CD4-positive, alpha-beta memory T cell (primary cell): ENCODE data around the gene FAM83F. TPM values are rescaled to one million over a fixed set of nuclear protein-coding genes. Genes with fewer than 3 reads are reported as not detected.

Experiments used
- CTCF ChIA-PET: fragments of 350-600 bp; sonication (Branson Sonifier 250); formaldehyde crosslinking; loops from one replicate; lab custom pipeline; 2021; ENCODE audit warnings: inconsistent platforms; ENCODE audit not compliant: partially characterized antibody; lab: Charles Lee
- POLR2A ChIA-PET: fragments of 350-600 bp; sonication (Branson Sonifier 250); formaldehyde crosslinking; loops from one replicate; lab custom pipeline; 2021; ENCODE audit not compliant: partially characterized antibody; lab: Charles Lee
- DNase-seq, 5 donors: peaks; one replicate each; pipeline versions ENCODE4 v3.0.0 to v3.0.0-alpha.2; 2020 to 2022; ENCODE audit warnings: mixed read lengths in 1 of 5
- H3K27ac ChIP-seq: one replicate; pipeline ENCODE4 v1.7.0; 2013; ENCODE audit warnings: low read depth, low read length
- H3K27me3 ChIP-seq: 2 replicates; pipeline ENCODE4 v1.7.0; 2013; ENCODE audit warnings: mild to moderate bottlenecking, low read length, moderate library complexity; ENCODE audit not compliant: insufficient read depth
- H3K36me3 ChIP-seq: 2 replicates; pipeline ENCODE4 v1.7.0; 2013; ENCODE audit warnings: mild to moderate bottlenecking, low read length, moderate library complexity; ENCODE audit not compliant: insufficient read depth
- H3K4me1 ChIP-seq: 2 replicates; pipeline ENCODE4 v1.7.0; 2013; ENCODE audit warnings: mild to moderate bottlenecking, low read length, moderate library complexity; ENCODE audit not compliant: insufficient read depth
- H3K4me3 ChIP-seq, 2 donors: one replicate each; pipeline ENCODE4 v1.7.0; 2013; ENCODE audit warnings: low read length in 2 of 2, mild to moderate bottlenecking in 1 of 2
- H3K9me3 ChIP-seq, 2 donors: one replicate each; pipeline ENCODE4 v1.7.0; 2013; ENCODE audit warnings: low read length in 2 of 2, control low read depth in 1 of 2; ENCODE audit not compliant: control insufficient read depth in 1 of 2
- H3K27ac Mint-ChIP-seq, 7 donors: one replicate each; pipeline ENCODE4 v1.8.0; 2020 to 2021; ENCODE audit warnings: mixed read lengths in 7 of 7, mild to moderate bottlenecking in 6 of 7, inconsistent platforms in 3 of 7, moderate library complexity in 3 of 7
- H3K27me3 Mint-ChIP-seq, 2 donors: one replicate each; pipeline ENCODE4 v1.8.0; 2020 to 2021; ENCODE audit warnings: mixed read lengths in 2 of 2
- H3K36me3 Mint-ChIP-seq, 2 donors: one replicate each; pipeline ENCODE4 v1.8.0; 2020 to 2021; ENCODE audit warnings: mixed read lengths in 2 of 2, inconsistent platforms in 1 of 2, mild to moderate bottlenecking in 1 of 2
- H3K4me1 Mint-ChIP-seq, 4 donors: one replicate each; pipeline ENCODE4 v1.8.0; 2020 to 2021; ENCODE audit warnings: mixed read lengths in 4 of 4, mild to moderate bottlenecking in 1 of 4
- H3K4me3 Mint-ChIP-seq, 8 donors: one replicate each; pipeline ENCODE4 v1.8.0; 2020 to 2021; ENCODE audit warnings: mixed read lengths in 8 of 8, mild to moderate bottlenecking in 7 of 8, moderate library complexity in 6 of 8, inconsistent platforms in 3 of 8
- H3K9me3 Mint-ChIP-seq, 8 donors: one replicate each; pipeline ENCODE4 v1.8.0; 2020 to 2021; ENCODE audit warnings: mixed read lengths in 8 of 8, mild to moderate bottlenecking in 5 of 8, inconsistent platforms in 3 of 8, moderate library complexity in 1 of 8
- intact Hi-C: fragments of 100-400 bp; cut with micrococcal nuclease; formaldehyde crosslinking; loops from one replicate; pipeline ENCODE4 v1.15.1; 2023
- polyA plus RNA-seq, 2 donors: library from polyadenylated mRNA; unstranded; fragments of 300-500 nt; fragmentation: Illumina TruSeq; gene quantifications; one replicate each; pipeline ENCODE4 v1.2.3, GENCODE V29; 2021
- total RNA-seq, 2 experiments: library from RNA; stranded (reverse); gene quantifications; one replicate each; pipeline ENCODE4 v1.2.3, GENCODE V29; 2021

FAM83F gene
- total and polyA plus RNA-seq, 4 experiments from 2014 or later = 0.29 TPM; not detected in 3

DNA sequence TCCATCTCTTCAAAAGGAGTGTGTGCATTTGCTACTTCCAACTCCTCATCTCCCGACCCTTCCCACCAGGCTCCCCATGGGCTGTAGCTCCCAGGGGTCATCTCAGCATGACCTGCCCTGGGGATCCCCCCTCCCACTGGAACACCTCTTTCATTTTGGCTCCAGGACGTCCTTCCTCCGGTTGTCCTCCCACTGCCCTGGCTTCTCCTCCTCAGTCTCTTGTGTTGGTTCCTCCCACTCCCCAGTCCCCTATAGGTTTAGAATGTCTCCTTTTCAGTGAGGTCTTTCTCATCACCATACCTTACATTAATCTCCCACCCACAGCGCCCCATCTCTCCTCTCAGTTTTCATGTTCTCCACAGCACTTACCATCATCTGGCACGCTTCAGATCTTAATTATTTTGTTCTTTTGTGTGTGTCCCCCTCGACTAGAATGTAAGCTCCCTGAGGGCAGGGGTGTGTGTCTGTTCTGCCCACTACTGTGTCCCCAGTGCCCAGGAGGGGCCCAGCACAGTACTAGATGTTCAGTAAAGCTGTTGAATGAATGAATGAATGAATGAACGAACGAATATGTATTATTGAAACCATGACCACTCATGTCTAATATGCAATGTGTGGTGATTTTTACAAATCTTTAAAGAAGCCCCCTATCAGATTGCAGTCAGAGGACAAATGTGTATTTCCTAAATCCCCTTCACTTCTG lies 36.6 kb upstream of the FAM83F start:
- Histone ChIP-seq H3K4me3 (no peak overlapping the region), H3K36me3 (peaks cover 56% of the 10 kb centered on the region), H3K27me3 (no peaks in the 10 kb centered on the region), H3K9me3 (no peaks in the 10 kb centered on the region), H3K27ac (no peak overlapping the region), H3K4me1 (peaks cover 80% of the 10 kb centered on the region)
- H3K9me3 Mint-ChIP-seq = no peaks in the 10 kb centered on the region
- POLR2A ChIA-PET = interaction anchor here (0.8 to 2.1 kb wide), 3 partner anchors 10 to 35 kb away, joined by 3 to 5 read pairs (median 3); no protein-coding TSS in a partner anchor
- no peaks in the 10 kb centered on the region for H3K27me3 Mint-ChIP-seq
- peaks cover 60 to 77% of the 10 kb centered on the region in 2 donors for H3K36me3 Mint-ChIP-seq
- H3K4me1 Mint-ChIP-seq = peaks cover 58 to 82% (median 70%) of the 10 kb centered on the region in 4 donors
- no peak for DNase-seq
- intact Hi-C loops = loop anchor here (2.0 to 5.0 kb wide), 2 partner anchors 13 to 389 kb away; partner anchors contain the start of gene ADSL
- H3K27ac Mint-ChIP-seq = peak overlapping the region; percentile 61 to 92 (median 88)
- peak overlapping the region in 5 of 8 donors; percentile 15 to 53 (median 44) for H3K4me3 Mint-ChIP-seq
- CTCF ChIA-PET = interaction anchor here (0.8 to 1.6 kb wide), 2 partner anchors 33 to 67 kb away, joined by 3 read pairs; no protein-coding TSS in a partner anchor

DNA sequence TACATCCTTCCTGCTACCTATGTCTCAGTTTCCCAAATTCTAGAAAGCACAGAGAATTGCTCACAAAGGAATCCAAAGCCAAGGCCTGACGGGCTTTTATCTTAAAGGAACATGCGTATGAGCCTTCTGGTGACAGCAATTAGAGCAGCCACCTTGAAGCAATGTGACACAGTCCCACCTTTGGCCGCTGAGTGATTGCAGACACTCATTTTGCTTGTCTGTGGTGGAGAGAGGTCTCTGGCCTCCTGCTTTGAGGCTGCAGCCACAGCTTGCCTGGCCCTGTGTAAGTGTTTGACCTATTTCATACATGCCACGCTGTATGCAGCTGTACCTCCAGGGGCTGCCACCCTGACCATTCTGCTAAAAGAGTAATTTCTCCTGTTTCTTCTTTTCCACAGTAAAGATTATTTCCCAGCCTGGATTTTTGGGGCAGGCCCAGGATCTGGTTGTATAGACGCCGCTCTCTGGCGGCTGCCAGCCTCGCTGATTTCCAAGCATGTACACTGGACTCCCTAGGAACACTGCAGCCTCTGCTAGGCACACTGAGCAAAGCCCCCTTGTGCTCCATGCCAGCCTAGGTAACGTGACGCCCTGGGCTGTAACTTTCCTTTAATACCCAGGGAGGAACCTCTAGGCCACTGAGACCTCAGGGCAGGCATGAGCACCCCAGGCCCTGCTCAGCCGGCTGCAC lies 35.7 kb upstream of the FAM83F start:
- intact Hi-C loops = loop anchor here (2.0 to 5.0 kb wide), 2 partner anchors 14 to 388 kb away; partner anchors contain the start of gene ADSL
- peak overlapping the region; percentile 61 to 92 (median 90) for H3K27ac Mint-ChIP-seq
- no peaks in the 10 kb centered on the region for H3K9me3 ChIP-seq
- no peaks in the 10 kb centered on the region for H3K27me3 ChIP-seq
- no peak for DNase-seq
- H3K4me1 Mint-ChIP-seq = peaks cover 50 to 73% (median 63%) of the 10 kb centered on the region in 4 donors
- H3K4me3 ChIP-seq = no peak overlapping the region
- H3K9me3 Mint-ChIP-seq = no peaks in the 10 kb centered on the region
- H3K4me3 Mint-ChIP-seq = peak overlapping the region in 4 of 8 donors; percentile 7 to 53 (median 44)
- POLR2A ChIA-PET = interaction anchor here (1.2 to 2.3 kb wide), 6 partner anchors 8 to 50 kb away, joined by 3 to 6 read pairs (median 4); no protein-coding TSS in a partner anchor
- peak overlapping the region; percentile 34 for H3K27ac ChIP-seq
- H3K27me3 Mint-ChIP-seq = no peaks in the 10 kb centered on the region
- peaks cover 57 to 76% of the 10 kb centered on the region in 2 donors for H3K36me3 Mint-ChIP-seq
- CTCF ChIA-PET = no interaction called here
- peaks cover 61% of the 10 kb centered on the region for H3K36me3 ChIP-seq
- H3K4me1 ChIP-seq = peaks cover 71% of the 10 kb centered on the region

DNA sequence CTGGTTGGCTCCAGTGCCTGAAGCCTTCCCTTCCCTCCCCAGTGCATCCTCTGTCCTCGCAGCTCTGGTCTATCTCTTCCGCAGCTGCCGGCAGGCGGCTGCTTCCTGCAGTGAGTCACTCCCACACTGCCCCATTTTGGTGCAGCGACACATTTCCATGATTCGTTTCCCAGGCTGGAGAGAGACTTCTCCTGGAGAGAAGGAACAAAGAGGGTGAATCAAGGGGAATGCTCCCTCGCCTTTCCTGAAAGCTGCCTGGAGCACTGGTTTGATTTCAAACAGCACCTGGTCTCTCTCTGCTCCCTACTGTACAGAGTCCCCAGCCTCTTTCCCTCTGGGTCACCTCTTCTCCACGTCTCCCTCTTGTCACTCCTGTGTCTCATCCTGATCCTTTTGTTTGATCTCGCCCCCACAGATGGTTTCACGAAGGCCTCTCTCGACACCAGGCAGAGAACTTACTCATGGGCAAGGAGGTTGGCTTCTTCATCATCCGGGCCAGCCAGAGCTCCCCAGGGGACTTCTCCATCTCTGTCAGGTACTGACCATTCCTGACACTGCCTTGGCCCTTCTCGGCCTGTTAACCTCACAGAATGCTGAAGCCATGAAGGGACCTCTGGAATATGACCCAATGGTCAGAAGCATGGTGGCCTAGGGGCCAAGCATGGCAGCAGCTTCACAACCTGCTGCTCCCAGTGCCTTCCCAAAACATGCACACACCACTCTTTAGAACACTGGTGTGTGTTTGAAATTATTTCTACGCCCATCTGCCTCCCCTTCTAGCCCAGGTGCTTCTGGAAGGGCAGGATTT lies 34.9 kb upstream of the FAM83F start, which contains the start of gene TMA7B:
Gene TMA7B, plus strand, starts transcription at position 758 of the 808 bp plus-strand sequence. CDS start 3,978 bp downstream, outside the sequence.
- no peaks in the 10 kb centered on the region for H3K27me3 ChIP-seq
- peak in 3 of 5 donors; percentile 35 to 66 (median 36) for DNase-seq
- POLR2A ChIA-PET = interaction anchor here (0.9 to 2.3 kb wide), 7 partner anchors 8 to 50 kb away, joined by 3 to 6 read pairs (median 4); no protein-coding TSS in a partner anchor
- H3K4me1 Mint-ChIP-seq = peaks cover 48 to 68% (median 60%) of the 10 kb centered on the region in 4 donors
- no peaks in the 10 kb centered on the region for H3K9me3 Mint-ChIP-seq
- peak within 1 kb of the TSS; percentile 53 for H3K27ac ChIP-seq
- no peaks in the 10 kb centered on the region for H3K27me3 Mint-ChIP-seq
- H3K36me3 ChIP-seq = peaks cover 67% of the 10 kb centered on the region
- peaks cover 63 to 80% of the 10 kb centered on the region in 2 donors for H3K36me3 Mint-ChIP-seq
- intact Hi-C loops = loop anchor here (2.0 to 5.0 kb wide), 2 partner anchors 15 to 387 kb away; partner anchors contain the start of gene ADSL
- H3K27ac Mint-ChIP-seq = peak within 1 kb of the TSS; percentile 61 to 96 (median 90)
- H3K9me3 ChIP-seq = no peaks in the 10 kb centered on the region
- H3K4me3 ChIP-seq = no peak within 1 kb of the TSS
- CTCF ChIA-PET = no interaction called here
- peak within 1 kb of the TSS in 7 of 8 donors; percentile 23 to 59 (median 37) for H3K4me3 Mint-ChIP-seq
- H3K4me1 ChIP-seq = peaks cover 64% of the 10 kb centered on the region

DNA sequence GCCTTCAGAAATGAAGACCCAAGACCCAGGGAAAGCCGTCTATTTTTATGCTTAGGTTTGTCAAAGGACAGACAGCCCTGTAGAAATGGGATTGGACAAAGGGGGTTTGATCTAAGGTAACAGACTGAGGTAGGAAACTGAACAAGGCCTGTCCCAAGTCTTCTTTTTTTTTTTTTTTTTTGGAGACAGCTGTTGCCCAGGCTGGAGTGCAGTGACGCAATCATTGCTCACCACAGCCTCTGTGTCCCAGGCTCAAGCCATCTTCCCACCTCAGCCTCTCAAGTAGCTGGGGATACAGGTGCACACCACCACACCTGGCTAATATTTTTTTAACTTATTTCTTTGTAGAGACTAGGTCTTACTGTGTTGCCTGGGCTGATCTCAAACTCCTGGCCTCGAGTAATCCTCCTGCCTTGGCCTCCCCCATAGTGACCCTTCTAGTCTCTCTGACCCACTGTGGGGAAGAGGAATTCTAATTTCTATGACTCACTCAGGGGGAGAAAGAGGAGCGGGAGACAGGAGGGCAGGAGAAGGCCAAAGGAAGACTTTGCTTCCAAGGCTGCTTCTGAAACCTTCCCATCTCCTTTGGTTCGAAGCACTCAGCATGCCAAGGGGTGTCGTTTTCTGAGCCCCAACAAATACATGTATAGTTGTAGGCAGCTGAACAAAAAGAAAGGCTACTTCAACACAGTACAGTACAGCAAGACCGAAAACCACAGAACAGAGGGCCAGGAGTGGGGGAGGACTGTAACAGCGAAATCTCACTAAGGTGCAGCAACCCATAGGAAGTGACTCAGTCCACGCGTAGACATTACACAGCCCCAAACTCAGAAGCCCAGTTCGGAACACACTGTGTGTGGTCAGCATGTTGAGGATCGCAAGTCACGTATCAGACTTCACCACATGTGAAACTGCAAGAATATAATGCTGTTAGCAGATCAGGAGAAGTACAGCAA lies 33.7 kb upstream of the FAM83F start:
- Mint-ChIP-seq H3K9me3 (no peaks in the 10 kb centered on the region), H3K4me3 (peak overlapping the region in 6 of 8 donors; percentile 4 to 59 (median 33)), H3K27ac (peak overlapping the region; percentile 61 to 96 (median 90)), H3K4me1 (peaks cover 45 to 56% (median 51%) of the 10 kb centered on the region in 4 donors), H3K27me3 (no peaks in the 10 kb centered on the region), H3K36me3 (peaks cover 66 to 82% of the 10 kb centered on the region in 2 donors)
- no peaks in the 10 kb centered on the region for H3K27me3 ChIP-seq
- CTCF ChIA-PET = interaction anchor here (0.9 to 1.3 kb wide), 2 partner anchors 9 to 71 kb away, joined by 3 read pairs; no protein-coding TSS in a partner anchor
- H3K9me3 ChIP-seq = no peaks in the 10 kb centered on the region
- intact Hi-C loops = no loop called here
- DNase-seq = peak; percentile 42 to 83 (median 51)
- peaks cover 53% of the 10 kb centered on the region for H3K4me1 ChIP-seq
- H3K36me3 ChIP-seq = peaks cover 69% of the 10 kb centered on the region
- H3K4me3 ChIP-seq = no peak overlapping the region
- peak overlapping the region; percentile 53 for H3K27ac ChIP-seq
- POLR2A ChIA-PET = interaction anchor here (0.6 to 2.3 kb wide), 4 partner anchors 10 to 432 kb away, joined by 3 to 6 read pairs (median 3); no protein-coding TSS in a partner anchor

DNA sequence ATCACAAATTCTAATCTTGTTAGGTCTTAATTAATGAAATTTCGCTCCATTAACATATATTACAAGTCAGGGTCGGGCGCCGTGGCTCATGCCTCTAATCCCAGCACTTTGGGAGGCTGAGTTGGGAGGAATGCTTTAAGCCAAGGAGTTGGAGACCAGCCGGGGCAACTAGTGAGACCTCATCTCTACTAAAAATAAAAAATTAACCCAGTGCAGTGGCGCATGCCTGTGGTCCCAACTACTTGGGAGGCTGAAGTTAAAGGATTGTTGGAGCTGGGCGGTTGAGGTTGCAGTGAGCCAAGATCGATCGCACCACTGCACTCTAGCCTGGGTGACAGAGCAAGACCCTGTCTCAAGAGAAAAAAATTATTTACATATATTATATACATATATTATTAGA lies 32.7 kb upstream of the FAM83F start:
- peaks cover 74% of the 10 kb centered on the region for H3K36me3 ChIP-seq
- Mint-ChIP-seq H3K9me3 (no peaks in the 10 kb centered on the region), H3K27ac (peak overlapping the region; percentile 61 to 96 (median 88)), H3K36me3 (peaks cover 72 to 88% of the 10 kb centered on the region in 2 donors), H3K27me3 (no peaks in the 10 kb centered on the region), H3K4me3 (peak overlapping the region in 1 of 8 donors; percentile 42), H3K4me1 (peaks cover 43 to 52% (median 48%) of the 10 kb centered on the region in 4 donors)
- DNase-seq = no peak
- H3K4me1 ChIP-seq = peaks cover 48% of the 10 kb centered on the region
- ChIA-PET POLR2A (no interaction called here), CTCF (interaction anchor here (0.9 to 1.3 kb wide), 4 partner anchors 10 to 70 kb away, joined by 3 read pairs; no protein-coding TSS in a partner anchor)
- intact Hi-C loops = no loop called here
- no peaks in the 10 kb centered on the region for H3K9me3 ChIP-seq
- H3K27ac ChIP-seq = peak overlapping the region; percentile 53
- H3K27me3 ChIP-seq = no peaks in the 10 kb centered on the region
- no peak overlapping the region for H3K4me3 ChIP-seq
